MM.1S (cell line): Measurements from ENCODE around the gene FLAD1.

Source experiments
- CTCF ChIP-seq: fragments of 300-600 bp; sonication (generic); IDR thresholded peaks from 2 replicates; pipeline ENCODE4 v1.5.1; 2016; ENCODE audit warnings: antibody characterized with exemption, low read length, mixed read lengths
- EZH2 ChIP-seq: fragments of 300-600 bp; sonication (generic); optimal IDR thresholded peaks from 2 replicates; pipeline ENCODE3; 2017; ENCODE audit warnings: low read depth, mild to moderate bottlenecking, antibody characterized with exemption, low read length, mixed read lengths
- EZH2phosphoT487 ChIP-seq: fragments of 300-600 bp; sonication (generic); IDR thresholded peaks from 2 replicates; pipeline ENCODE4 v1.6.1; 2018; ENCODE audit warnings: antibody characterized with exemption, low read length

GRCh38 chr1:154993572-154994268 is 10.6 kb downstream of the FLAD1 start, which contains the start of gene LENEP:
- TF ChIP-seq CTCF (no peak), EZH2phosphoT487 (no peak), EZH2 (no peak)
